ENCODE results near the gene ANP32B. TPM values are rescaled to one million over a fixed set of nuclear protein-coding genes. Genes with fewer than 3 reads are reported as not detected.
"Not testable (repeated sequence)": the region's sequence is repeated elsewhere in the genome, so short reads cannot be mapped to it uniquely, and the experiment has no call there.

The ANP32B gene
- total RNA-seq, 4 donors from 2014 or later: 28.5 to 49.0 (median 48.5) TPM

- no peak for ATAC-seq (ENCODE audit: low FRiP score)
- DNase-seq (ENCODE audit: low spot score): no peak
- no peak for TF ChIP-seq CTCF (IDR thresholded peaks at IDR 0.05)
Measured at GRCh38 chr9:97993000-97993399, 9.9 kb downstream of the ANP32B start.

- TF ChIP-seq CTCF (IDR thresholded peaks at IDR 0.05): no peak
- DNase-seq (ENCODE audit: low spot score) (no peak), ATAC-seq (ENCODE audit: low FRiP score) (no peak)
Measured at GRCh38 chr9:97994703-97995102, 11.6 kb downstream of the ANP32B start.

- not testable (repeated sequence) for ATAC-seq (ENCODE audit: low FRiP score); DNase-seq (ENCODE audit: low spot score)
Measured at GRCh38 chr9:97996676-97997075, 13.5 kb downstream of the ANP32B start.

GRCh38 chr9:97997330-97998276 lies 14.5 kb downstream of the ANP32B start:
- ATAC-seq (ENCODE audit: low FRiP score) (no peak), DNase-seq (ENCODE audit: low spot score) (no peak)
- no peak for TF ChIP-seq CTCF (IDR thresholded peaks at IDR 0.05)

GRCh38 chr9:98002808-98003207 lies 19.7 kb downstream of the ANP32B start:
- TF ChIP-seq CTCF (IDR thresholded peaks at IDR 0.05): no peak
- no peak for DNase-seq (ENCODE audit: low spot score)
- ATAC-seq (ENCODE audit: low FRiP score): no peak

GRCh38 chr9:98006127-98006796 lies 23.1 kb downstream of the ANP32B start:
- TF ChIP-seq CTCF (IDR thresholded peaks at IDR 0.05): no peak
- ATAC-seq (ENCODE audit: low FRiP score): no peak
- no peak for DNase-seq (ENCODE audit: low spot score)

- DNase-seq (ENCODE audit: low spot score) (no peak), ATAC-seq (ENCODE audit: low FRiP score) (no peak)
- TF ChIP-seq CTCF (IDR thresholded peaks at IDR 0.05): no peak
Measured at GRCh38 chr9:98007251-98007928, 24.2 kb downstream of the ANP32B start.

Data from omental fat pad (tissue), 4 donors.